Subcutaneous abdominal adipose tissue (tissue), 5 donors: ENCODE results near the gene AARS2.

Source experiments
- H3K27ac ChIP-seq: one replicate; pipeline ENCODE4 v1.7.0; 2013; ENCODE audit warnings: low read depth, mild to moderate bottlenecking, inconsistent platforms, low read length, moderate library complexity
- H3K27me3 ChIP-seq, 5 donors: one replicate each; pipeline ENCODE4 v1.7.0; 2013; ENCODE audit warnings: low read length in 5 of 5, inconsistent platforms in 1 of 5; ENCODE audit not compliant: control insufficient read depth in 5 of 5, insufficient read depth in 4 of 5
- H3K36me3 ChIP-seq, 5 donors: one replicate each; pipeline ENCODE4 v1.7.0; 2013; ENCODE audit warnings: low read length in 5 of 5; ENCODE audit not compliant: control insufficient read depth in 5 of 5, insufficient read depth in 5 of 5
- H3K4me1 ChIP-seq, 5 donors: one replicate each; pipeline ENCODE4 v1.7.0; 2013; ENCODE audit warnings: low read length in 5 of 5, mild to moderate bottlenecking in 3 of 5, moderate library complexity in 1 of 5; ENCODE audit not compliant: control insufficient read depth in 5 of 5, insufficient read depth in 5 of 5
- H3K4me3 ChIP-seq, 5 donors: one replicate each; pipeline ENCODE4 v1.7.0; 2013; ENCODE audit warnings: low read length in 5 of 5, low read depth in 1 of 5
- H3K9ac ChIP-seq, 5 donors: one replicate each; pipeline ENCODE4 v1.7.0; 2013; ENCODE audit warnings: low read length in 5 of 5, mild to moderate bottlenecking in 4 of 5, moderate library complexity in 3 of 5
- H3K9me3 ChIP-seq, 5 donors: one replicate each; pipeline ENCODE4 v1.7.0; 2013; ENCODE audit warnings: low read length in 5 of 5; ENCODE audit not compliant: control insufficient read depth in 5 of 5
- donor health status: healthy.
- donor health status: healthy.
- donor health status: healthy.
- donor health status: healthy.
- donor health status: healthy.

AARS2 gene

GRCh38 chr6:44342489-44342888, 29.3 kb upstream of the AARS2 start, which contains the start of gene SPATS1:
Gene SPATS1 (plus strand): TSS chr6:44342650. CDS start chr6:44343096, 446 bp downstream.
- Histone ChIP-seq H3K9ac (no peak within 1 kb of the TSS), H3K27me3 (peaks cover 8 to 26% (median 15%) of the 10 kb centered on the region in 5 donors), H3K4me1 (peaks cover 0 to 10% (median 5%) of the 10 kb centered on the region in 5 donors), H3K36me3 (no peaks in the 10 kb centered on the region), H3K27ac (no peak within 1 kb of the TSS), H3K4me3 (peak within 1 kb of the TSS in 2 of 5 donors; percentile 11 to 47), H3K9me3 (no peaks in the 10 kb centered on the region)

GRCh38 chr6:44342052-44342451, 28.9 kb upstream of the AARS2 start:
- H3K4me3 ChIP-seq: peak overlapping the region in 1 of 5 donors; percentile 47
- no peaks in the 10 kb centered on the region for H3K36me3 ChIP-seq
- no peak overlapping the region for H3K27ac ChIP-seq
- peaks cover 0 to 10% (median 5%) of the 10 kb centered on the region in 5 donors for H3K4me1 ChIP-seq
- no peak overlapping the region for H3K9ac ChIP-seq
- no peaks in the 10 kb centered on the region for H3K9me3 ChIP-seq
- peaks cover 8 to 26% (median 15%) of the 10 kb centered on the region in 5 donors for H3K27me3 ChIP-seq

GRCh38 chr6:44341095-44341890, 28.1 kb upstream of the AARS2 start:
- Histone ChIP-seq H3K36me3 (no peaks in the 10 kb centered on the region), H3K4me3 (no peak overlapping the region), H3K4me1 (peaks cover 0 to 10% (median 5%) of the 10 kb centered on the region in 5 donors), H3K27me3 (peaks cover 8 to 26% (median 15%) of the 10 kb centered on the region in 5 donors), H3K9me3 (no peaks in the 10 kb centered on the region), H3K9ac (no peak overlapping the region), H3K27ac (no peak overlapping the region)

DNA sequence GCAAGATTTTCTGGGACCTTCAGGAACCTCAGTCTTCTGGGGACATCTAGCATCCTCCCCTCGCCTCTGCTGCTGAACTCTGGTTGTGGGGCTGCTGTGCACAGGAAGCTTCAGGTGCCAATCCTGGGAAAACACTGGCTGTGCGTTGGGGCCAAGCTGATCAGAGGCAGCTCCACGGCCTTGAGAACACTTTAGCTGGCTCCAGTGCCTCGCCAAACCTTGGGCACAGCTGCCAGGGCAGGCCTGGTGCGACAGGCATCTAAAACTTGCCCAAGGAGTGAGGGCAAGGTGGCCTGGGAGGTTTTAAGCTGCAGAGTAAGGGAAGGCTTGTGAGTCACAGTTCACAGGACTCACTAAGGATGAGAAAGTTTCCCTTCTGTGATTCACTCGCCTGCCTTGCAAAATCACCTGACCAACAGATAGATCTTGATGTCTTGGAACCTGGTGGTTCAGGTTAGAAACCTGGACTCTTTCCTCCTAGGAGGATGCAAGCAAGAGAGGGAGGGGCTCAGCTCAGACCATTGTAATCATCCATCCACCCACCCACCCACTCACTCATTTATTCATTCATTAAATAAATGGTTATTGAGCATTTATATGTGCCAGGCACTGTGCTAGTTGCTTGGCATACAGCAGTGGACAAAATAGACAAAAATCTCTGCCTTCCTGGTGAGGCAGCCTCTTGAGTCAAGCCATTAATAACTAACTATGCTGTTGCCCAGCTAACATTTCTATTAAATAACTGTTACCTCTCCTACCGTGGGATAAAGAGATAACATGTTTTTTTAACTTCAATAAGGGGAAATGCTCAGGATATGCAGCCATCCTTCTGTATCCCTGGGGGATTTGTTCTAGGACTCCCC, 26.8 kb upstream of the AARS2 start:
- H3K4me1 ChIP-seq: peaks cover 0 to 10% (median 5%) of the 10 kb centered on the region in 5 donors
- no peak overlapping the region for H3K27ac ChIP-seq
- peaks cover 8 to 26% (median 15%) of the 10 kb centered on the region in 5 donors for H3K27me3 ChIP-seq
- H3K9me3 ChIP-seq: no peaks in the 10 kb centered on the region
- H3K36me3 ChIP-seq: no peaks in the 10 kb centered on the region
- peak overlapping the region in 1 of 5 donors; percentile 46 for H3K9ac ChIP-seq
- H3K4me3 ChIP-seq: no peak overlapping the region

GRCh38 chr6:44339301-44339700, 26.2 kb upstream of the AARS2 start:
- Histone ChIP-seq H3K4me3 (no peak overlapping the region), H3K9ac (no peak overlapping the region), H3K36me3 (no peaks in the 10 kb centered on the region), H3K27ac (no peak overlapping the region), H3K9me3 (no peaks in the 10 kb centered on the region), H3K27me3 (peaks cover 8 to 26% (median 15%) of the 10 kb centered on the region in 5 donors), H3K4me1 (peaks cover 0 to 10% (median 5%) of the 10 kb centered on the region in 5 donors)

- Histone ChIP-seq H3K27me3 (peaks cover 4 to 22% (median 12%) of the 10 kb centered on the region in 5 donors), H3K9ac (no peak overlapping the region), H3K36me3 (no peaks in the 10 kb centered on the region), H3K4me3 (no peak overlapping the region), H3K9me3 (no peaks in the 10 kb centered on the region), H3K4me1 (peaks cover 0 to 10% (median 5%) of the 10 kb centered on the region in 5 donors), H3K27ac (no peak overlapping the region)
These were observed 25.3 kb upstream of the AARS2 start for GRCh38 chr6:44338228-44339122.

- Histone ChIP-seq H3K9me3 (no peaks in the 10 kb centered on the region), H3K4me3 (no peak overlapping the region), H3K4me1 (peaks cover 0 to 2% (median 0%) of the 10 kb centered on the region in 5 donors), H3K9ac (no peak overlapping the region), H3K27ac (no peak overlapping the region), H3K27me3 (peaks cover 0 to 9% (median 0%) of the 10 kb centered on the region in 5 donors), H3K36me3 (no peaks in the 10 kb centered on the region)
These were observed 22.5 kb upstream of the AARS2 start for GRCh38 chr6:44335631-44336030.

DNA sequence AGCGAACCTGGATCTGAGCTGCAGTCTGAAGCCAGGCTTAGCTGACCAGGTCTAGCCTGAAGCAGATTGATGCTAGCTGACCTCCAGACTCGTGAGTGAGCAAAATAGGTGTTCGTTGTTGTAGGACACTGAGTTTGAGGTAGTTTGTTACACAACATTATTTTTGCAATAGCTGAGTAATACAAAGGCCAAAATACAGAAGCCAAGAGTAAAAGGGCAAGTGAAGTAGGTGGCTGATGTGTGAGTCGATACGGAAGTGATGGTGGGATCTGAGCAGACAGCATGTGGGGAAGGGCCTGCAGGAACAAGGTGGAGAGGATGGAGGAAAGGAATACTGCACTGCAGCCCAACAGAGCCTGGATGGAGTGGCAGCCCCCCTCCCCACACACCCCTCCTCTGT, 20.8 kb upstream of the AARS2 start:
- Histone ChIP-seq H3K27ac (no peak overlapping the region), H3K4me3 (no peak overlapping the region), H3K9me3 (no peaks in the 10 kb centered on the region), H3K36me3 (no peaks in the 10 kb centered on the region), H3K4me1 (peaks cover 0 to 2% (median 0%) of the 10 kb centered on the region in 5 donors), H3K9ac (no peak overlapping the region), H3K27me3 (peaks cover 0 to 16% (median 10%) of the 10 kb centered on the region in 5 donors)

GRCh38 chr6:44333273-44333919, 20.2 kb upstream of the AARS2 start:
- no peak overlapping the region for H3K9ac ChIP-seq
- H3K27ac ChIP-seq: no peak overlapping the region
- H3K4me3 ChIP-seq: no peak overlapping the region

More at GRCh38 chr6:44333273-44333919, 20.2 kb upstream of the AARS2 start:
- Histone ChIP-seq H3K36me3 (no peaks in the 10 kb centered on the region), H3K4me1 (peaks cover 0 to 2% (median 0%) of the 10 kb centered on the region in 5 donors), H3K9me3 (no peaks in the 10 kb centered on the region), H3K27me3 (peaks cover 0 to 16% (median 10%) of the 10 kb centered on the region in 5 donors)
